Measurements from ENCODE around the gene ZMYND8.

Gene ZMYND8

GRCh38 chr20:47360297-47361056 lies 4.0 kb upstream of the ZMYND8 start (continued):
- TF ChIP-seq ZNF280C (tag by site-specific recombination; IDR thresholded peaks at IDR 0.05) = no peak
- no peak for TF ChIP-seq ZFHX2 (tag by site-specific recombination; conservative IDR thresholded peaks at IDR 0.05)
- TF ChIP-seq MYNN (tag by site-specific recombination; IDR thresholded peaks at IDR 0.05; ENCODE audit: borderline replicate concordance) = no peak
- TF ChIP-seq ZNF837 (tag by site-specific recombination; IDR thresholded peaks at IDR 0.05) = no peak
- TF ChIP-seq SP2 (tag by site-specific recombination; IDR thresholded peaks at IDR 0.05) = peak; percentile 31; the same call in 1 of the 2 replicates
- TF ChIP-seq ZNF214 (tag by site-specific recombination; IDR thresholded peaks at IDR 0.05; ENCODE audit: borderline replicate concordance) = no peak
- TF ChIP-seq ZNF184 (tag by site-specific recombination; IDR thresholded peaks at IDR 0.05) = 0 out of 2 replicates have a peak, but pooled peaks have one; percentile 32
- no peak for TF ChIP-seq ZNF521 (tag by site-specific recombination; IDR thresholded peaks at IDR 0.05)
- 0 out of 2 replicates have a peak, but pooled peaks have one; percentile 14 for TF ChIP-seq ZSCAN23 (tag by site-specific recombination; IDR thresholded peaks at IDR 0.05)
- 0 out of 2 replicates have a peak, but pooled peaks have one; percentile 25 for TF ChIP-seq REST (tag by site-specific recombination; IDR thresholded peaks at IDR 0.05)
- no peak for TF ChIP-seq SP3 (tag by site-specific recombination; IDR thresholded peaks at IDR 0.05)
- TF ChIP-seq ZNF518A (tag by site-specific recombination; conservative IDR thresholded peaks at IDR 0.05; ENCODE audit: low read depth) = no peak
- no peak; the same call in 1 of the 2 replicates for TF ChIP-seq ZNF449 (tag by site-specific recombination; IDR thresholded peaks at IDR 0.05)
- no peak for TF ChIP-seq ZNF404 (tag by site-specific recombination; IDR thresholded peaks at IDR 0.05)
- TF ChIP-seq ZNF561 (tag by site-specific recombination; IDR thresholded peaks at IDR 0.05; ENCODE audit: borderline replicate concordance) = peak; percentile 97
- peak; percentile 98 for TF ChIP-seq ZNF692 (tag by site-specific recombination; IDR thresholded peaks at IDR 0.05)
- TF ChIP-seq ZBTB8A (tag by site-specific recombination; IDR thresholded peaks at IDR 0.05) = peak; percentile 95
- no peak for TF ChIP-seq ZNF555 (tag by site-specific recombination; conservative IDR thresholded peaks at IDR 0.05)
- TF ChIP-seq REPIN1 (tag by site-specific recombination; IDR thresholded peaks at IDR 0.05; ENCODE audit: low read depth) = no peak
- no peak for TF ChIP-seq ZNF658 (tag by site-specific recombination; IDR thresholded peaks at IDR 0.05)
- no peak for TF ChIP-seq ZSCAN4 (tag by site-specific recombination; IDR thresholded peaks at IDR 0.05)

All from HEK293 (cell line).